Dendritic cell treated with granulocyte-macrophage colony-stimulating factor and Interleukin-4, amounts not matched to agents 40 ng/mL and 50 ng/mL, for 4 days (primary cell): ENCODE data around the gene E2F8.

ENCODE experiments used
- H3K27ac Mint-ChIP-seq: one replicate; pipeline ENCODE4 v1.8.0; 2022; ENCODE audit warnings: mild to moderate bottlenecking, mixed read lengths
- H3K27me3 Mint-ChIP-seq: one replicate; pipeline ENCODE4 v1.8.0; 2022; ENCODE audit warnings: mild to moderate bottlenecking, mixed read lengths
- H3K36me3 Mint-ChIP-seq: one replicate; pipeline ENCODE4 v1.8.0; 2022; ENCODE audit warnings: low read depth, mixed read lengths
- H3K4me1 Mint-ChIP-seq: one replicate; pipeline ENCODE4 v1.8.0; 2022; ENCODE audit warnings: low read depth, mixed read lengths
- H3K4me3 Mint-ChIP-seq: one replicate; pipeline ENCODE4 v1.8.0; 2022; ENCODE audit warnings: mild to moderate bottlenecking, moderate library complexity, mixed read lengths
- H3K9me3 Mint-ChIP-seq: one replicate; pipeline ENCODE4 v1.8.0; 2022; ENCODE audit warnings: mixed read lengths
- intact Hi-C: fragments of 100-400 bp; cut with micrococcal nuclease; formaldehyde crosslinking; loops from one replicate; pipeline ENCODE4 v1.15.0; 2022

The E2F8 gene

GRCh38 chr11:19243143-19243542 lies 2.4 kb upstream of the E2F8 start:
- no peaks in the 10 kb centered on the region for H3K9me3 Mint-ChIP-seq
- H3K27ac Mint-ChIP-seq: no peak overlapping the region
- H3K4me1 Mint-ChIP-seq: peaks cover 32% of the 10 kb centered on the region
- intact Hi-C loops: loop anchor here (5.0 kb wide), 1 partner anchor 166 kb away; no protein-coding TSS in a partner anchor
- peaks cover 14% of the 10 kb centered on the region for H3K27me3 Mint-ChIP-seq
- H3K36me3 Mint-ChIP-seq: peaks cover 7% of the 10 kb centered on the region
- H3K4me3 Mint-ChIP-seq: no peak overlapping the region

- Mint-ChIP-seq H3K27ac (no peak overlapping the region), H3K27me3 (peaks cover 13% of the 10 kb centered on the region), H3K4me3 (peak overlapping the region; percentile 92), H3K9me3 (no peaks in the 10 kb centered on the region), H3K36me3 (peaks cover 7% of the 10 kb centered on the region), H3K4me1 (peaks cover 32% of the 10 kb centered on the region)
- intact Hi-C loops: loop anchor here (5.0 kb wide), 1 partner anchor 165 kb away; no protein-coding TSS in a partner anchor
These were observed 1.6 kb upstream of the E2F8 start for GRCh38 chr11:19242179-19242932.

GRCh38 chr11:19241260-19242178 lies 774 bp upstream of the E2F8 start:
- Mint-ChIP-seq H3K27ac (no peak overlapping the region), H3K27me3 (peaks cover 13% of the 10 kb centered on the region), H3K36me3 (peaks cover 7% of the 10 kb centered on the region), H3K9me3 (no peaks in the 10 kb centered on the region), H3K4me1 (peaks cover 32% of the 10 kb centered on the region), H3K4me3 (peak overlapping the region; percentile 92)
- intact Hi-C loops: loop anchor here (2.0 to 5.0 kb wide), 2 partner anchors 125 to 164 kb away; partner anchors contain the start of gene ZDHHC13

GRCh38 chr11:19239039-19239438 lies 1.7 kb downstream of the E2F8 start:
- H3K27ac Mint-ChIP-seq: no peak overlapping the region
- peaks cover 13% of the 10 kb centered on the region for H3K27me3 Mint-ChIP-seq
- no peak overlapping the region for H3K4me3 Mint-ChIP-seq
- peaks cover 23% of the 10 kb centered on the region for H3K4me1 Mint-ChIP-seq
- H3K36me3 Mint-ChIP-seq: peaks cover 16% of the 10 kb centered on the region
- intact Hi-C loops: no loop called here
- H3K9me3 Mint-ChIP-seq: no peaks in the 10 kb centered on the region

- no peaks in the 10 kb centered on the region for H3K9me3 Mint-ChIP-seq
- no peak overlapping the region for H3K27ac Mint-ChIP-seq
- intact Hi-C loops: no loop called here
- peaks cover 16% of the 10 kb centered on the region for H3K36me3 Mint-ChIP-seq
- peaks cover 11% of the 10 kb centered on the region for H3K4me1 Mint-ChIP-seq
- H3K4me3 Mint-ChIP-seq: no peak overlapping the region
- peaks cover 13% of the 10 kb centered on the region for H3K27me3 Mint-ChIP-seq
These were observed 2.9 kb downstream of the E2F8 start for GRCh38 chr11:19237813-19238212.

- intact Hi-C loops: no loop called here
- Mint-ChIP-seq H3K9me3 (no peaks in the 10 kb centered on the region), H3K4me1 (peaks cover 6% of the 10 kb centered on the region), H3K27ac (no peak overlapping the region), H3K36me3 (peaks cover 16% of the 10 kb centered on the region), H3K4me3 (no peak overlapping the region), H3K27me3 (peaks cover 8% of the 10 kb centered on the region)
These were observed 3.4 kb downstream of the E2F8 start for GRCh38 chr11:19237381-19237780.

GRCh38 chr11:19234231-19234817 lies 6.4 kb downstream of the E2F8 start:
- no peak overlapping the region for H3K27ac Mint-ChIP-seq
- H3K4me1 Mint-ChIP-seq: no peaks in the 10 kb centered on the region
- peaks cover 18% of the 10 kb centered on the region for H3K36me3 Mint-ChIP-seq
- no peaks in the 10 kb centered on the region for H3K27me3 Mint-ChIP-seq
- intact Hi-C loops: no loop called here
- no peaks in the 10 kb centered on the region for H3K9me3 Mint-ChIP-seq
- no peak overlapping the region for H3K4me3 Mint-ChIP-seq

- intact Hi-C loops: no loop called here
- Mint-ChIP-seq H3K9me3 (no peaks in the 10 kb centered on the region), H3K4me3 (no peak overlapping the region), H3K36me3 (peaks cover 18% of the 10 kb centered on the region), H3K27me3 (no peaks in the 10 kb centered on the region), H3K4me1 (no peaks in the 10 kb centered on the region), H3K27ac (no peak overlapping the region)
These were observed 7.7 kb downstream of the E2F8 start for GRCh38 chr11:19232910-19233503.

GRCh38 chr11:19229671-19230070 lies 11.1 kb downstream of the E2F8 start:
- Mint-ChIP-seq H3K9me3 (no peaks in the 10 kb centered on the region), H3K4me3 (no peak overlapping the region), H3K27ac (no peak overlapping the region), H3K36me3 (peaks cover 12% of the 10 kb centered on the region), H3K27me3 (no peaks in the 10 kb centered on the region), H3K4me1 (no peaks in the 10 kb centered on the region)
- intact Hi-C loops: no loop called here

GRCh38 chr11:19228968-19229367 lies 11.8 kb downstream of the E2F8 start:
- intact Hi-C loops: no loop called here
- Mint-ChIP-seq H3K9me3 (no peaks in the 10 kb centered on the region), H3K4me3 (no peak overlapping the region), H3K27me3 (no peaks in the 10 kb centered on the region), H3K36me3 (peaks cover 8% of the 10 kb centered on the region), H3K4me1 (no peaks in the 10 kb centered on the region), H3K27ac (no peak overlapping the region)

GRCh38 chr11:19226378-19227195 lies 14.2 kb downstream of the E2F8 start:
- Mint-ChIP-seq H3K4me1 (no peaks in the 10 kb centered on the region), H3K36me3 (peaks cover 3% of the 10 kb centered on the region), H3K4me3 (no peak overlapping the region), H3K27ac (no peak overlapping the region), H3K27me3 (no peaks in the 10 kb centered on the region), H3K9me3 (no peaks in the 10 kb centered on the region)
- intact Hi-C loops: no loop called here

- Mint-ChIP-seq H3K4me3 (no peak overlapping the region), H3K9me3 (no peaks in the 10 kb centered on the region), H3K27ac (no peak overlapping the region), H3K27me3 (no peaks in the 10 kb centered on the region), H3K4me1 (no peaks in the 10 kb centered on the region), H3K36me3 (no peaks in the 10 kb centered on the region)
- intact Hi-C loops: no loop called here
These were observed 15.2 kb downstream of the E2F8 start for GRCh38 chr11:19225581-19225980.

GRCh38 chr11:19225123-19225522 lies 15.6 kb downstream of the E2F8 start:
- no peak overlapping the region for H3K4me3 Mint-ChIP-seq
- no peak overlapping the region for H3K27ac Mint-ChIP-seq
- no peaks in the 10 kb centered on the region for H3K36me3 Mint-ChIP-seq
- intact Hi-C loops: no loop called here
- no peaks in the 10 kb centered on the region for H3K9me3 Mint-ChIP-seq
- no peaks in the 10 kb centered on the region for H3K27me3 Mint-ChIP-seq
- H3K4me1 Mint-ChIP-seq: no peaks in the 10 kb centered on the region
